Left lung (tissue), 10 donors: ENCODE measurements around the gene VAV3. TPM values are rescaled to one million over a fixed set of nuclear protein-coding genes. Genes with fewer than 3 reads are reported as not detected.

Experiments used
- ATAC-seq: fragments of 200-7000 bp; cut with Tn5 transposase; one replicate; pipeline ENCODE4 v1.9.1; 2020; ENCODE audit warnings: moderate library complexity
- DNase-seq, 4 donors: peaks; one replicate each; pipeline ENCODE4 v3.0.0-alpha.2; 2013 to 2020
- H3K27ac ChIP-seq, 2 donors: fragments of 200-600 bp; sonication (generic) in 1 of 2; one replicate each; pipeline versions ENCODE4 v1.5.0 to v1.8.0; 2020 to 2021
- H3K27me3 ChIP-seq, 2 donors: fragments of 200-600 bp; sonication (generic) in 1 of 2; one replicate each; pipeline versions ENCODE4 v1.5.0 to v1.8.0; 2020 to 2021
- H3K36me3 ChIP-seq, 2 donors: fragments of 200-600 bp; sonication (generic) in 1 of 2; one replicate each; pipeline versions ENCODE4 v1.5.0 to v1.8.0; 2020 to 2021
- H3K4me1 ChIP-seq, 2 donors: fragments of 200-600 bp; one replicate each; pipeline ENCODE4 v1.8.0; 2021
- H3K4me3 ChIP-seq, 2 donors: fragments of 200-600 bp; sonication (generic) in 1 of 2; one replicate each; pipeline versions ENCODE4 v1.5.0 to v1.8.0; 2020 to 2021; ENCODE audit warnings: mild to moderate bottlenecking in 1 of 2
- H3K9me3 ChIP-seq, 2 donors: fragments of 200-600 bp; sonication (generic) in 1 of 2; one replicate each; pipeline versions ENCODE4 v1.5.0 to v1.8.0; 2020 to 2021
- intact Hi-C, 2 donors: fragments of 100-400 bp; cut with DNase I; formaldehyde crosslinking; loops; one replicate each; pipeline versions ENCODE4 v1.11.2 to v1.14.2; 2022
- polyA plus RNA-seq, 6 donors: library from polyadenylated mRNA; unstranded; fragments of 120-200 nt; gene quantifications; one replicate each; pipeline ENCODE4 v1.2.1, GENCODE V29; 2013; ENCODE audit not compliant: insufficient read length in 6 of 6
- total RNA-seq, 2 donors: library from RNA; stranded (reverse); fragmentation: NEBNext Ultra II Directional; extraction: Animal tissue kit (Norgen Biotek cat#: 25700); gene quantifications; one replicate each; pipeline ENCODE4 v1.2.1, GENCODE V29; 2021
- TF ChIP-seq, protein P1 (sequence below), 2 donors: fragments of 200-600 bp; sonication (generic) in 1 of 2; IDR thresholded peaks; one replicate each; pipeline versions ENCODE4 v1.5.0 to v1.8.0; 2021; ENCODE audit warnings: antibody characterized with exemption in 2 of 2
- donor health status: DM: no; HTN: yes; CAD: no.
- donor health status: DM: no; HTN: no; CAD: no.

VAV3 gene
- total and polyA plus RNA-seq, 8 donors, result 5.3 to 14.5 (median 7.2) TPM

DNA sequence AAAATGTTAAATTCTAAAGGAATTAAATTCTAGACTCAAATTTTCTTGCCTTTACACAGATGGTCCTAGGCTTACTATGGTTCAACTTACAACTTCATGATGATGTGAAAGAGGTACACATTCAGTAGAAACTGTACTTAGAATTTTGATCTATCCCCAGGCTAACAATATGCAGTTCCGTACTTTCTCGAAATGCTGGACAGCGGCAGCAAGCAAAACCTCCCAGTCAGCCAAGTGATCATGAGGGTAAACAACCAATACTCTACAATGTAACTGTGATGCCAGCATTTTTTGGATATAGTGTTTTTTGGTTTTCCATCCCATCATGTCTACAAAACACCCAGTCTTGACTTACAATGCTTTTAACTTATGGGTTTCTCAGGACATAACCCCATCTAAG, 25.7 kb downstream of the VAV3 start:
- H3K27me3 ChIP-seq, result no peaks in the 10 kb centered on the region
- H3K36me3 ChIP-seq, result no peaks in the 10 kb centered on the region
- no peak for ATAC-seq
- no peak for DNase-seq
- peaks cover 8 to 85% of the 10 kb centered on the region in 2 donors for H3K4me1 ChIP-seq
- H3K27ac ChIP-seq, result peak overlapping the region in 1 of 2 donors; percentile 89
- TF ChIP-seq, protein P1, sequence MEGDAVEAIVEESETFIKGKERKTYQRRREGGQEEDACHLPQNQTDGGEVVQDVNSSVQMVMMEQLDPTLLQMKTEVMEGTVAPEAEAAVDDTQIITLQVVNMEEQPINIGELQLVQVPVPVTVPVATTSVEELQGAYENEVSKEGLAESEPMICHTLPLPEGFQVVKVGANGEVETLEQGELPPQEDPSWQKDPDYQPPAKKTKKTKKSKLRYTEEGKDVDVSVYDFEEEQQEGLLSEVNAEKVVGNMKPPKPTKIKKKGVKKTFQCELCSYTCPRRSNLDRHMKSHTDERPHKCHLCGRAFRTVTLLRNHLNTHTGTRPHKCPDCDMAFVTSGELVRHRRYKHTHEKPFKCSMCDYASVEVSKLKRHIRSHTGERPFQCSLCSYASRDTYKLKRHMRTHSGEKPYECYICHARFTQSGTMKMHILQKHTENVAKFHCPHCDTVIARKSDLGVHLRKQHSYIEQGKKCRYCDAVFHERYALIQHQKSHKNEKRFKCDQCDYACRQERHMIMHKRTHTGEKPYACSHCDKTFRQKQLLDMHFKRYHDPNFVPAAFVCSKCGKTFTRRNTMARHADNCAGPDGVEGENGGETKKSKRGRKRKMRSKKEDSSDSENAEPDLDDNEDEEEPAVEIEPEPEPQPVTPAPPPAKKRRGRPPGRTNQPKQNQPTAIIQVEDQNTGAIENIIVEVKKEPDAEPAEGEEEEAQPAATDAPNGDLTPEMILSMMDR (IDR thresholded peaks at IDR 0.05), result no peak
- intact Hi-C loops, result no loop called here
- no peaks in the 10 kb centered on the region for H3K9me3 ChIP-seq
- no peak overlapping the region for H3K4me3 ChIP-seq

DNA sequence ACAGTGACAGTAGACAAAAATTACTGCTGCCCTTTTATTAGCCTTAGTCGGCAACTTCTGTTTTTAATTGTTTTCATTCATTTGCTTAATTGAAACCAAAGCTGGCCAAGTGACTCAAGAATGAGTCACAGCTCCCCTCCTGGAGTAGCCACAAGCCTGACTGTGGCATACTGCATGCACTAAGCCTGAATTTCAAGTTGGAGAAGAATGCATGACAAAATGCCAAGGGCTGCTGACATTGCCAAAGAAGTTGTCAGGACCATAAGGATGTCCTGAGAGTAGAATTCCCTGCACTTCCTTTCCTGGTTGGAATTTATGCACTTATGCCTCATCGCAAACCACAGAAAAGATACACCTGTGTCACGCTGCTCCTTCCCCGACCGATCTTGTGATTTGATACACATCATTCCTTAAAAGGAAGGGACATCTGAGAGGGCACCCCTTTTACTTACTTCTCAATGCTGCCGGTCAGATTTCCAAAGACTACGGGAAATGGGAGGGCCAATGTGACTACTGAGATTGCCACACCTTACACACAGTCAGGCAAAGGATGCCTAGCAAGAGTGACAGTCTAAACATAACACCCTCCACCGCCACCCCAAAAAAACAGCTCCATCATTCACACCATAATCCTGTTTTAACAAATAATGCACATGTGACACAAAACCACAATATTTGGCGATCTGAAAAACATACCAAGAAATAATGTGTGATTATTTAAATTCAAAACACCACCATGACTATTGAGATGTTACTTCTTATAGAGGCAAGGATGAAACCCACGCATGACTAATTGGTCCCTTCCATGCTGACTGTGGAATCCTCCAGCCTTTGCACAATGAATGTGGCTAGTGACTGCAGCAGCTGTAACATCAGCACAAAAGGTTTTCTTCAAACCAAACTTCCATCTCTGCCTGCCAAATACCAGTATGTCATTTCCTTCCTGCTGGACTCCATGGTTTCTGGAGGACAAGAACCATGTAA, 28.2 kb downstream of the VAV3 start:
- TF ChIP-seq, protein P1 (IDR thresholded peaks at IDR 0.05), result no peak
- Histone ChIP-seq H3K27me3 (no peaks in the 10 kb centered on the region), H3K9me3 (no peaks in the 10 kb centered on the region), H3K4me1 (peaks cover 8 to 75% of the 10 kb centered on the region in 2 donors), H3K4me3 (peak overlapping the region in 1 of 2 donors; percentile 4), H3K36me3 (no peaks in the 10 kb centered on the region), H3K27ac (peak overlapping the region; percentile 2 to 88)
- DNase-seq (peak in 1 of 4 donors; percentile 61), ATAC-seq (peak; percentile 85)
- intact Hi-C loops, result no loop called here

DNA sequence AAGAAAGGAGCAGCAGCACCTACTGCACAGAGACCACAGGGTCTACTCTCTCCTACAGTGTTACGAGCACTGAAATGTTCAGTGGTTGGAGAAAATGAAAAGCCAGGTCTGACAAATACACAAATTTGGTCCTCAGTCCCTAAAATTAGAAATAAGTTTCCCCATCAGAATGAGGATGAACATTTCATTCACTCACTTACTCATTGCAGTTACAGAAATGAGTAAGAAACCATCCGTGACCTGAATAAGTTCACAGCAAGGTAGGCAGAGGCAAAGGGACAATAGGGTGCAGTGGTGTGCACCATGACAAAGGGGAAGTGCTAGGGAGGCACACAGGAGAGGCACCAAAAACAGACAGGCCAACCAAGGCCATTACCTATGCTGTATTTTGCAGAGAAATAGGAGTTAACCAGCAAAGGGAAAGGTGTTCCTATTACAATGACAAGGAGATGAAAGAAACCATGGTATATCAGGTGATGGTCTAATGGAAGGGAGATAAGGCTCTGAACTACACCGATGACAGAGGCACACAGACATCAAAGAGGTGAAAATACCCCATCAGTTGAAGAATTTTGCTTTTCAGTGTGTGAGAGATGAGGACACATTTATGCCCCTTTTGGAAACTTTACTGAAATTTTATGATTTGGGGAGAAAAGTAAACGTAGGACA, 29.4 kb downstream of the VAV3 start:
- no peaks in the 10 kb centered on the region for H3K27me3 ChIP-seq
- H3K27ac ChIP-seq, result peak overlapping the region in 1 of 2 donors; percentile 88
- TF ChIP-seq, protein P1 (IDR thresholded peaks at IDR 0.05), result no peak
- intact Hi-C loops, result no loop called here
- DNase-seq (no peak), ATAC-seq (no peak)
- H3K9me3 ChIP-seq, result no peaks in the 10 kb centered on the region
- H3K4me3 ChIP-seq, result no peak overlapping the region
- no peaks in the 10 kb centered on the region for H3K36me3 ChIP-seq
- H3K4me1 ChIP-seq, result peaks cover 8 to 67% of the 10 kb centered on the region in 2 donors

DNA sequence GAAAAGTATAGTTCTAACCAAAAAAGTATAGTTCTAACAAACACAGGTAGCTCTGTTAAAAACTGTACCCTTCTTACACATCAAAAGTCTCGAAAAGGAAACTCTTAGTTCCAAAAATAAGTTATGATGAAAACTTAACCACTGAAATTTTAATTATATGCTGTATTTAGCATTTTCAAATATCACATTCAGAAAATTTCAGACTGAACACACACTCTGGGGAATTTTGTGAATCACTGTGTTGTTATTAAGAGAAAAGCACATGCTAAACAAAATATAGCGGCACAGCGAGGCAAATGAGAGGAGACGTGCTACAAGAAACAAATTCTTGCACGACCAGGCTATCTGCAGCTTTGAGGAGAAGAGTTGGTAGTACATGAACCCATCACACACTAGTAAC, 30.4 kb downstream of the VAV3 start:
- Histone ChIP-seq H3K9me3 (no peaks in the 10 kb centered on the region), H3K36me3 (no peaks in the 10 kb centered on the region), H3K4me1 (peaks cover 8 to 58% of the 10 kb centered on the region in 2 donors), H3K4me3 (no peak overlapping the region), H3K27me3 (no peaks in the 10 kb centered on the region), H3K27ac (peak overlapping the region in 1 of 2 donors; percentile 88)
- DNase-seq, result no peak
- no peak for ATAC-seq
- intact Hi-C loops, result no loop called here
- TF ChIP-seq, protein P1 (IDR thresholded peaks at IDR 0.05), result no peak

DNA sequence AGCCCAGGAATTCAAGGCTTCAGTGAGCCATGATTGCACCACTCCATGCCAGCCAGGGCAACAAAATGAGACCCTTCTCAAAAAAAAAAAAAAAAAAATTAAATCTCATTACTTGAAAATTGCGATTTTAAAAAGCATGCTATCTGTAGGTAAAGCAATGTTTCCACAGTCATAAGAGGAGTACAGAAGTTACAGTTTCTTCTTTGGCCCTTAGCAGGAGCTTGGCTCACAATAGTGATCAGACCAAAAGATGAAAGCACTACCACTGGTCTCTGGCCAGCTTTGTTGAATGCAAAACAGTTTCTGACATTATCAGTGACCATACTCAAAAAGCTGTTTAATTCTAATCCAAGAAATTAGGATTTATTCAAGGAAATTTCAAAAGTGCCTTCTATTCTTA, 31.2 kb downstream of the VAV3 start:
- TF ChIP-seq, protein P1 (IDR thresholded peaks at IDR 0.05), result no peak
- H3K27ac ChIP-seq, result peak overlapping the region in 1 of 2 donors; percentile 88
- DNase-seq, result no peak
- H3K27me3 ChIP-seq, result no peaks in the 10 kb centered on the region
- no peaks in the 10 kb centered on the region for H3K9me3 ChIP-seq
- H3K36me3 ChIP-seq, result no peaks in the 10 kb centered on the region
- intact Hi-C loops, result no loop called here
- H3K4me1 ChIP-seq, result peaks cover 8 to 51% of the 10 kb centered on the region in 2 donors
- H3K4me3 ChIP-seq, result no peak overlapping the region
- no peak for ATAC-seq
